ENCODE data around the gene CLCN1. TPM values are rescaled to one million over a fixed set of nuclear protein-coding genes. Genes with fewer than 3 reads are reported as not detected.
A peak's percentile ranks its signal among the peaks of the same experiment; 100 is the strongest.

CLCN1 gene
- total RNA-seq, 3 donors from 2014 or later (not counting 1 experiment from before 2014, with no cell fraction given) = 0.16 to 0.19 TPM; not detected in 1

DNA sequence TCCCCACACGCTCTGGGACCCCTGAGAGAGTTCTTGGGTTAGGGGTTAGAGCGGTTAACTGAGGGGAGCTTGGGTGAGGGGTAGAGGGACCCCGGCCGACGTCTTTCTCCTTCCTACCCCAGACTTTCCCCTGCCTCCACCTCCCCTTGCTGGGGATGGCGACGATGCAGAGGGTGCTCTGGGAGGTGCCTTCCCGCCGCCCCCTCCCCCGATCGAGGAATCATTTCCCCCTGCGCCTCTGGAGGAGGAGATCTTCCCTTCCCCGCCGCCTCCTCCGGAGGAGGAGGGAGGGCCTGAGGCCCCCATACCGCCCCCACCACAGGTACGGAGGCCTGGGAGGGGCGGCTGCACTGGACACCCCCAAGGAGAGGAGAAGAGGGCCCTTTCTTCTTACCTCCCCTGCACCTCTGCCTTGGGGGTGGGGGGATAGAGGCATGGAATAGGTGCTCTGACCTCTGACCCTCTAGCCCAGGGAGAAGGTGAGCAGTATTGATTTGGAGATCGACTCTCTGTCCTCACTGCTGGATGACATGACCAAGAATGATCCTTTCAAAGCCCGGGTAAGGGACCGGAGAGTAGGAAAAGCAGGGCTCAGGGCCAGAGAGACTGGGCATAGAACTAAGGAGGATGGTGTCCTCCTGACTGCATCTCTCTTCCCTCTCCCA lies 66.3 kb downstream of the CLCN1 start:
- TF ChIP-seq, protein P1, sequence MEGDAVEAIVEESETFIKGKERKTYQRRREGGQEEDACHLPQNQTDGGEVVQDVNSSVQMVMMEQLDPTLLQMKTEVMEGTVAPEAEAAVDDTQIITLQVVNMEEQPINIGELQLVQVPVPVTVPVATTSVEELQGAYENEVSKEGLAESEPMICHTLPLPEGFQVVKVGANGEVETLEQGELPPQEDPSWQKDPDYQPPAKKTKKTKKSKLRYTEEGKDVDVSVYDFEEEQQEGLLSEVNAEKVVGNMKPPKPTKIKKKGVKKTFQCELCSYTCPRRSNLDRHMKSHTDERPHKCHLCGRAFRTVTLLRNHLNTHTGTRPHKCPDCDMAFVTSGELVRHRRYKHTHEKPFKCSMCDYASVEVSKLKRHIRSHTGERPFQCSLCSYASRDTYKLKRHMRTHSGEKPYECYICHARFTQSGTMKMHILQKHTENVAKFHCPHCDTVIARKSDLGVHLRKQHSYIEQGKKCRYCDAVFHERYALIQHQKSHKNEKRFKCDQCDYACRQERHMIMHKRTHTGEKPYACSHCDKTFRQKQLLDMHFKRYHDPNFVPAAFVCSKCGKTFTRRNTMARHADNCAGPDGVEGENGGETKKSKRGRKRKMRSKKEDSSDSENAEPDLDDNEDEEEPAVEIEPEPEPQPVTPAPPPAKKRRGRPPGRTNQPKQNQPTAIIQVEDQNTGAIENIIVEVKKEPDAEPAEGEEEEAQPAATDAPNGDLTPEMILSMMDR (IDR thresholded peaks at IDR 0.05) = no peak
- Mint-ChIP-seq H3K27ac (peak overlapping the region; percentile 37 to 98), H3K36me3 (no peaks in the 10 kb centered on the region), H3K9me3 (no peaks in the 10 kb centered on the region), H3K4me3 (no peak overlapping the region), H3K4me1 (peaks cover 25 to 37% of the 10 kb centered on the region in 2 donors), H3K27me3 (ENCODE audit: low read depth in 2 of 2) (no peaks in the 10 kb centered on the region)
- intact Hi-C loops (cut with micrococcal nuclease) = loop anchor here (5.0 kb wide), 1 partner anchor 670 kb away; no protein-coding TSS in a partner anchor
- no peaks in the 10 kb centered on the region for H3K9me3 ChIP-seq (ENCODE audit: control insufficient read depth, insufficient read depth, low read length)
- WGBS (ENCODE audit: insufficient coverage) = 56% methylated on average over 4 of the region's 21 CpGs
- no peaks in the 10 kb centered on the region for H3K27me3 ChIP-seq (ENCODE audit: control insufficient read depth, insufficient read depth, low read length)
- peak in 1 of 2 donors; percentile 23 for DNase-seq
- peaks cover 87% of the 10 kb centered on the region for H3K4me1 ChIP-seq (ENCODE audit: control insufficient read depth, insufficient read depth, low read length)
- H3K27ac ChIP-seq (ENCODE audit: low read length) = peak overlapping the region; percentile 77
- H3K4me3 ChIP-seq (ENCODE audit: low read length) = peak overlapping the region; percentile 86
- no peak for ATAC-seq
- peaks cover 8% of the 10 kb centered on the region for H3K36me3 ChIP-seq (ENCODE audit: control insufficient read depth, insufficient read depth, low read length)

DNA sequence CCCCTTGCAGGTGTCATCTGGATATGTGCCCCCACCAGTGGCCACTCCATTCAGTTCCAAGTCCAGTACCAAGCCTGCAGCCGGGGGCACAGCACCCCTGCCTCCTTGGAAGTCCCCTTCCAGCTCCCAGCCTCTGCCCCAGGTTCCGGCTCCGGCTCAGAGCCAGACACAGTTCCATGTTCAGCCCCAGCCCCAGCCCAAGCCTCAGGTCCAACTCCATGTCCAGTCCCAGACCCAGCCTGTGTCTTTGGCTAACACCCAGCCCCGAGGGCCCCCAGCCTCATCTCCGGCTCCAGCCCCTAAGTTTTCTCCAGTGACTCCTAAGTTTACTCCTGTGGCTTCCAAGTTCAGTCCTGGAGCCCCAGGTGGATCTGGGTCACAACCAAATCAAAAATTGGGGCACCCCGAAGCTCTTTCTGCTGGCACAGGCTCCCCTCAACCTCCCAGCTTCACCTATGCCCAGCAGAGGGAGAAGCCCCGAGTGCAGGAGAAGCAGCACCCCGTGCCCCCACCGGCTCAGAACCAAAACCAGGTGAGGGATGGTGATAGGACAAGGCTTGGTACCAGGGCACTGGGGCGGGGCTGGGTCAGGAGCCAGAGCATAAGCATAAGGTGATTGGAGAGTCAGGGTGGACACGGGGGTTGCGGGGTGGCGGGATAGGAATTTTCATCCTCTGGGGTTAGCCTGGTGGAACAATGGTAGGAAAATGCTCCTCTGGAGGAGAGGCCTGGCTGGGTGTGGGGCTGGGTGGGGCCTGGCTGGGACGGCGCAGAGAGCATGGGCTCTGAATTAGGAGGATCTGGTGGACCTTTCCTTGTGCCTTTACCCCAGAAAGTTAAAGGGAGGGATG lies 67.1 kb downstream of the CLCN1 start:
- H3K27ac Mint-ChIP-seq = peak overlapping the region; percentile 37 to 98
- H3K27me3 ChIP-seq (ENCODE audit: control insufficient read depth, insufficient read depth, low read length) = no peaks in the 10 kb centered on the region
- intact Hi-C loops (cut with micrococcal nuclease) = loop anchor here (5.0 kb wide), 1 partner anchor 671 kb away; no protein-coding TSS in a partner anchor
- ATAC-seq = no peak
- no peaks in the 10 kb centered on the region for H3K36me3 Mint-ChIP-seq
- peaks cover 21 to 34% of the 10 kb centered on the region in 2 donors for H3K4me1 Mint-ChIP-seq
- TF ChIP-seq, protein P1 (IDR thresholded peaks at IDR 0.05) = no peak
- peak in 1 of 2 donors; percentile 48 for DNase-seq
- H3K9me3 ChIP-seq (ENCODE audit: control insufficient read depth, insufficient read depth, low read length) = no peaks in the 10 kb centered on the region
- WGBS (ENCODE audit: insufficient coverage) = 94% methylated on average over 15 of the region's 15 CpGs
- peak overlapping the region; percentile 20 for H3K27ac ChIP-seq (ENCODE audit: low read length)
- no peaks in the 10 kb centered on the region for H3K9me3 Mint-ChIP-seq
- H3K4me3 Mint-ChIP-seq = no peak overlapping the region
- peak overlapping the region; percentile 86 for H3K4me3 ChIP-seq (ENCODE audit: low read length)
- H3K4me1 ChIP-seq (ENCODE audit: control insufficient read depth, insufficient read depth, low read length) = peaks cover 79% of the 10 kb centered on the region
- H3K36me3 ChIP-seq (ENCODE audit: control insufficient read depth, insufficient read depth, low read length) = peaks cover 15% of the 10 kb centered on the region
- no peaks in the 10 kb centered on the region for H3K27me3 Mint-ChIP-seq (ENCODE audit: low read depth in 2 of 2)

DNA sequence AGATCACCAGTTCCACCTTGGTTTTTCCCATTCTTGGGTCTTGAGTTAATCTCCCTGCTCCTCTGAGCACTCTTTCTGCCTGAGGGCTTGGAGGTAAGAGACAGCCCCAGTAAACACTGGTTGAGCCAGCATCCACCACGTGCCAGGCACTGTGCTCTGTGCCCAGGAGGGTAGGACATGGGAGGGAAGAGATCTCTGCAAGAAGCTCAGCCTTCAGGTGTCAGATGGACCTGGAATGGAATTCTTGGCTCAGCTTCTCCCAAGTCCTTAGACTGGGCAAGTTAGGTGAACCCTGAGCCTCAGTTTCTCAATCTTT lies 67.7 kb downstream of the CLCN1 start:
- H3K4me3 Mint-ChIP-seq = no peak overlapping the region
- DNase-seq (peak in 1 of 2 donors; percentile 34), ATAC-seq (no peak)
- Histone ChIP-seq H3K27ac (ENCODE audit: low read length) (peak overlapping the region; percentile 3), H3K4me1 (ENCODE audit: control insufficient read depth, insufficient read depth, low read length) (peaks cover 73% of the 10 kb centered on the region), H3K9me3 (ENCODE audit: control insufficient read depth, insufficient read depth, low read length) (no peaks in the 10 kb centered on the region), H3K27me3 (ENCODE audit: control insufficient read depth, insufficient read depth, low read length) (no peaks in the 10 kb centered on the region), H3K36me3 (ENCODE audit: control insufficient read depth, insufficient read depth, low read length) (peaks cover 20% of the 10 kb centered on the region), H3K4me3 (ENCODE audit: low read length) (no peak overlapping the region)
- H3K27me3 Mint-ChIP-seq (ENCODE audit: low read depth in 2 of 2) = no peaks in the 10 kb centered on the region
- TF ChIP-seq, protein P1 (IDR thresholded peaks at IDR 0.05) = no peak
- peaks cover 15 to 28% of the 10 kb centered on the region in 2 donors for H3K4me1 Mint-ChIP-seq
- no peak overlapping the region for H3K27ac Mint-ChIP-seq
- intact Hi-C loops (cut with micrococcal nuclease) = loop anchor here (5.0 kb wide), 1 partner anchor 671 kb away; no protein-coding TSS in a partner anchor
- H3K9me3 Mint-ChIP-seq = no peaks in the 10 kb centered on the region
- no peaks in the 10 kb centered on the region for H3K36me3 Mint-ChIP-seq
- WGBS (ENCODE audit: insufficient coverage) = 87% methylated on average over 1 of the region's 1 CpG
